Psoas muscle (tissue), 8 donors: ENCODE measurements around the gene PDPR. TPM values are rescaled to one million over a fixed set of nuclear protein-coding genes. Genes with fewer than 3 reads are reported as not detected.

Experiments used
- ATAC-seq, 4 donors: fragments of 200-7000 bp; cut with Tn5 transposase; one replicate each; pipeline ENCODE4 v1.9.1; 2020; ENCODE audit warnings: moderate library complexity in 3 of 4, mild to moderate bottlenecking in 2 of 4
- DNase-seq, 2 donors: peaks; one replicate each; pipeline ENCODE4 v3.0.0-alpha.2; 2020
- H3K27ac ChIP-seq: fragments of 200-600 bp; one replicate; pipeline ENCODE4 v1.8.0; 2022
- H3K27me3 ChIP-seq, 3 donors: fragments of 200-600 bp in 1 of 3; one replicate each; pipeline versions ENCODE4 v1.6.1 to v1.8.0; 2013 to 2022; ENCODE audit warnings: low read length in 2 of 3, mild to moderate bottlenecking in 2 of 3, moderate library complexity in 1 of 3; ENCODE audit not compliant: insufficient read depth in 3 of 3
- H3K36me3 ChIP-seq, 2 donors: fragments of 200-600 bp in 1 of 2; one replicate each; pipeline versions ENCODE4 v1.6.1 to v1.8.0; 2013 to 2022; ENCODE audit warnings: low read depth in 1 of 2, mild to moderate bottlenecking in 1 of 2, moderate library complexity in 1 of 2; ENCODE audit not compliant: insufficient read depth in 1 of 2
- H3K4me1 ChIP-seq: fragments of 200-600 bp; one replicate; pipeline ENCODE4 v1.8.0; 2022
- H3K4me3 ChIP-seq: fragments of 200-600 bp; one replicate; pipeline ENCODE4 v1.8.0; 2022; ENCODE audit warnings: mild to moderate bottlenecking
- H3K9me3 ChIP-seq: fragments of 200-600 bp; one replicate; pipeline ENCODE4 v1.8.0; 2022
- WGBS, 3 donors: extraction: QIAGEN DNeasy Blood & Tissue Kit; methylation state at CpG; one replicate each; pipeline versions ENCODE4 v1.1.6 to v1.1.7; 2013; 5-methylcytosine and 5-hydroxymethylcytosine counted together
- intact Hi-C, 2 donors: fragments of 100-400 bp; cut with DNase I; formaldehyde crosslinking; loops; one replicate each; pipeline versions ENCODE4 v1.11.0 to v1.14.2; 2022
- polyA plus RNA-seq, 3 donors: library from polyadenylated mRNA; stranded (reverse); fragments of 200-250 nt; gene quantifications; one replicate each; pipeline ENCODE4 v1.2.3, GENCODE V29; 2013
- total RNA-seq, 4 donors: library from RNA; stranded (reverse); fragmentation: NEBNext Ultra II Directional in 2 of 4; extraction: Animal tissue kit (Norgen Biotek cat#: 25700) in 2 of 4; gene quantifications; one replicate each; pipeline versions ENCODE4 v1.2.1 to v1.2.4, GENCODE V29; 2021 to 2023
- TF ChIP-seq, protein P1 (sequence below): fragments of 200-600 bp; IDR thresholded peaks from one replicate; pipeline ENCODE4 v1.8.0; 2022; ENCODE audit warnings: antibody characterized with exemption
- donor health status: healthy with polysubstance abuse.
- donor health status: DM: no; HTN: no; CAD: no; lungs with moderate emphysema.
- donor health status: Bipolar disorder and iron deficiency.
- donor health status: healthy.
- donor health status: DM: yes; HTN: yes; CAD: no.
- donor health status: DM: no; HTN: no; CAD: no.
- donor health status: DM: no; HTN: no; CAD: no.
- donor health status: DM: yes; HTN: yes; CAD: no.

Gene PDPR
- total and polyA plus RNA-seq, 7 donors: 6.9 to 53.6 (median 18.8) TPM

DNA sequence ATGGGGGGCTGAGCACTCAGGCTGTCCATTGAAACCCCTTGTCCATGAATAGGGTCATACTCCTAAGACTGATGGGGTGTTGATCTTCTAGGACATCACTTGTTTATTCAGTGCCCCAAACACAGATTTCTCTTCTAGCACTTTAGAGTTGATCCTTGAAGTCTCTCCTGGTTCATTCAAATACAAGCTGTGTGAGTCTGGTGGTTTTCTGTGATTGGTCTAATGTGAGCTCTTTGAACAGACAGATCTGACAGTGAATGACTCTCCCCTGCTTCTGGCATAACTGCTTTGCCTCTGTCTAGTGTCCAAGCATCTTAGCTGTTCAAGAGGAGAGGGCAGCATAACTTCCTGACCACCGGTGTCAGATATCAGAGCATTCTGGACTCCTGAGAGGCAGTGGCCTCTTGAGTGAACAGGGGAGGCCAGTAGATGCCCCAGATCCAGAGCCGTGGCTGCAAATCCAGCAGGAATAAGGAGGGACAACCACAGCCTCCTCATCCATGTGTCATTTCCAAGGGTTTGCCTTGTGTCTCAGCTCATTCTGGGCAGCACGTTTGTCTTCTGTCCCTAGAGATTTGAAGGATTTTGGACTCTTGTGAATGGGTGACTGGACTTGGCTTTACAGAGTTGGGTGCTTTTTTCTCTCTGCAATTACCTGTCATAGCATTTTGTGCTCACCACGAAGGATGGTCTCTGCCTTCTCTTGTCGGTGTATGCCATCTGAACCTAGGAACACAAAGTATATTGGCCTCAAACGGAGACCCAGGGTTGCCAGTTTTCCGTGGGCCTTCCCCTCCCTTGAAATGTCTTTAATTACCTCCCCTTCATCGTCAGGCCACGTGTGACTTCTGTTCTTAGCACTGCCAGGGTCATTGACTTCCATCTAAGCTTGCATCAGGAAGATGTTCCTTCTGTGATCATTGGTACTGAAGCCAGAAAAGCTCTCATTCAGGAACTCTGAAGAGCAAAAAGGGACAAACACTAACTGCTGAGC is 45.5 kb downstream of the PDPR start:
- Histone ChIP-seq H3K9me3 (no peaks in the 10 kb centered on the region), H3K4me1 (no peaks in the 10 kb centered on the region), H3K27me3 (no peaks in the 10 kb centered on the region), H3K27ac (no peak overlapping the region), H3K4me3 (no peak overlapping the region), H3K36me3 (peaks cover 25 to 84% of the 10 kb centered on the region in 2 donors)
- TF ChIP-seq, protein P1, sequence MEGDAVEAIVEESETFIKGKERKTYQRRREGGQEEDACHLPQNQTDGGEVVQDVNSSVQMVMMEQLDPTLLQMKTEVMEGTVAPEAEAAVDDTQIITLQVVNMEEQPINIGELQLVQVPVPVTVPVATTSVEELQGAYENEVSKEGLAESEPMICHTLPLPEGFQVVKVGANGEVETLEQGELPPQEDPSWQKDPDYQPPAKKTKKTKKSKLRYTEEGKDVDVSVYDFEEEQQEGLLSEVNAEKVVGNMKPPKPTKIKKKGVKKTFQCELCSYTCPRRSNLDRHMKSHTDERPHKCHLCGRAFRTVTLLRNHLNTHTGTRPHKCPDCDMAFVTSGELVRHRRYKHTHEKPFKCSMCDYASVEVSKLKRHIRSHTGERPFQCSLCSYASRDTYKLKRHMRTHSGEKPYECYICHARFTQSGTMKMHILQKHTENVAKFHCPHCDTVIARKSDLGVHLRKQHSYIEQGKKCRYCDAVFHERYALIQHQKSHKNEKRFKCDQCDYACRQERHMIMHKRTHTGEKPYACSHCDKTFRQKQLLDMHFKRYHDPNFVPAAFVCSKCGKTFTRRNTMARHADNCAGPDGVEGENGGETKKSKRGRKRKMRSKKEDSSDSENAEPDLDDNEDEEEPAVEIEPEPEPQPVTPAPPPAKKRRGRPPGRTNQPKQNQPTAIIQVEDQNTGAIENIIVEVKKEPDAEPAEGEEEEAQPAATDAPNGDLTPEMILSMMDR: no peak
- 37 to 62% (median 48%) methylated on average over 9 of the region's 9 CpGs for WGBS, 3 donors
- peak in 2 of 4 donors; percentile 21 to 23 for ATAC-seq
- intact Hi-C loops: loop anchor here in 1 of 2 donors (10.0 kb wide), 1 partner anchor 105 kb away; no protein-coding TSS in a partner anchor
- no peak for DNase-seq

GRCh38 chr16:70160388-70160787 is 46.3 kb downstream of the PDPR start:
- intact Hi-C loops: no loop called here
- Histone ChIP-seq H3K36me3 (peaks cover 25 to 76% of the 10 kb centered on the region in 2 donors), H3K4me3 (no peak overlapping the region), H3K9me3 (no peaks in the 10 kb centered on the region), H3K27me3 (no peaks in the 10 kb centered on the region), H3K4me1 (no peaks in the 10 kb centered on the region), H3K27ac (no peak overlapping the region)
- TF ChIP-seq, protein P1: no peak
- ATAC-seq (no peak), DNase-seq (no peak)
- WGBS, 3 donors: 83 to 92% (median 85%) methylated on average over 6 of the region's 6 CpGs

DNA sequence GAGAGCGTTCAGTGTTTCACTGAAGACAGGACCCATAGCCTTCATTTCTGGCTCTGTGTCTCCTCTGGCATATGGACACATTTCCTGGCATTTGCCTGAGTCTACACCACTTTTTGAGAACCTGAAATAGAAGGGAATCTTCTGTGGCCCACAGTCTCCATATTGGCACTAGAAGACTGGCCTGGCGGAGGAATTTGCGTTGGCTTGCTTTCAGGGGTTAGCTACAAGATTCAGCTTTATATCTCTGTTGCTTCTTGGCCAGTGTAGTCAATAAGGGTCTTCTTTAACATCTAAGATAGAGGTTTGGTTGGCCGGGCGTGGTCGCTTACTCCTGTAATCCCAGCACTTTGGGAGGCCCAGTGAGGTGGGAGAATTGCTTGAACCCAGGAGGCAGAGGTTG is 46.7 kb downstream of the PDPR start:
- H3K4me1 ChIP-seq: no peaks in the 10 kb centered on the region
- TF ChIP-seq, protein P1: no peak
- H3K27ac ChIP-seq: no peak overlapping the region
- no peak overlapping the region for H3K4me3 ChIP-seq
- WGBS, 3 donors: 95 to 96% (median 95%) methylated on average over 6 of the region's 6 CpGs
- ATAC-seq (no peak), DNase-seq (no peak)
- no peaks in the 10 kb centered on the region for H3K27me3 ChIP-seq
- H3K9me3 ChIP-seq: no peaks in the 10 kb centered on the region
- intact Hi-C loops: no loop called here
- H3K36me3 ChIP-seq: peaks cover 25 to 72% of the 10 kb centered on the region in 2 donors

GRCh38 chr16:70161350-70161749 is 47.2 kb downstream of the PDPR start:
- no peak overlapping the region for H3K4me3 ChIP-seq
- DNase-seq: no peak
- no peak for ATAC-seq
- H3K27me3 ChIP-seq: no peaks in the 10 kb centered on the region
- WGBS, 3 donors: 86 to 92% (median 88%) methylated on average over 6 of the region's 6 CpGs
- no peaks in the 10 kb centered on the region for H3K9me3 ChIP-seq
- H3K4me1 ChIP-seq: no peaks in the 10 kb centered on the region
- intact Hi-C loops: no loop called here
- no peak overlapping the region for H3K27ac ChIP-seq
- H3K36me3 ChIP-seq: peaks cover 25 to 67% of the 10 kb centered on the region in 2 donors
- TF ChIP-seq, protein P1: no peak
